GM12878 (cell line): Measurements from ENCODE around the gene EEFSEC. TPM values are rescaled to one million over a fixed set of nuclear protein-coding genes. Genes with fewer than 3 reads are reported as not detected.

Source experiments
- ATAC-seq: fragments of 200-7000 bp; cut with Tn5 transposase; 3 replicates; pipeline ENCODE4 v1.9.1; 2020; ENCODE audit warnings: mild to moderate bottlenecking, moderate library complexity
- BruUV-seq: library from RNA; stranded (reverse); fragments of 400-500 nt; replicated peaks from 2 replicates; lab custom pipeline; 2021; lab: Mats Ljungman, UMichigan
- CTCF ChIA-PET: fragments of 300-600 bp; sonication (Branson Sonifier 250); formaldehyde crosslinking; extraction: SDS; loops from one replicate; lab custom pipeline; 2021; ENCODE audit warnings: inconsistent platforms; lab: Yijun Ruan, JAX
- POLR2A ChIA-PET: fragments of 350-600 bp; formaldehyde crosslinking; extraction: SDS; loops from one replicate; lab custom pipeline; 2021; ENCODE audit warnings: inconsistent platforms; lab: Charles Lee
- RAD21 ChIA-PET: fragments of 300-600 bp; sonication (Branson Sonifier 250); formaldehyde crosslinking; loops from one replicate; lab custom pipeline; 2023; ENCODE audit warnings: antibody characterized with exemption; ENCODE audit not compliant: unreplicated experiment; lab: Charles Lee
- SMC1A ChIA-PET: fragments of 300-600 bp; sonication (Branson Sonifier 250); formaldehyde crosslinking; loops from one replicate; lab custom pipeline; 2023; ENCODE audit not compliant: unreplicated experiment, uncharacterized antibody; lab: Charles Lee
- DNase-seq: peaks from one replicate; pipeline ENCODE4 v3.0.0-alpha.2; 2011; ENCODE audit warnings: low read depth, low spot score
- FAIRE-seq: peaks from 3 replicates; lab custom pipeline; 2011; peaks lifted over from hg19 to GRCh38; lab: Jason Lieb, UNC
- H2AFZ ChIP-seq: 2 replicates; pipeline ENCODE4 v1.6.0; 2011; ENCODE audit warnings: low read depth, low read length, control low read depth; ENCODE audit not compliant: control insufficient read depth
- H3K27ac ChIP-seq: 2 replicates; pipeline ENCODE4 v1.5.1; 2011; ENCODE audit warnings: control low read depth; ENCODE audit not compliant: control insufficient read depth, insufficient read depth
- H3K27me3 ChIP-seq, 2 experiments: replicated peaks in 1 of 2; 2 replicates each; pipeline versions ENCODE4 v1.6.0 to v1.6.1; 2011; ENCODE audit warnings: low read length in 1 of 2; ENCODE audit not compliant: control insufficient read depth in 2 of 2, insufficient read depth in 2 of 2
- H3K36me3 ChIP-seq, 2 experiments: 2 replicates each; pipeline ENCODE4 v1.5.1; 2011; ENCODE audit warnings: low read length in 1 of 2; ENCODE audit not compliant: control insufficient read depth in 2 of 2, insufficient read depth in 2 of 2
- H3K4me1 ChIP-seq: 2 replicates; pipeline ENCODE4 v1.6.1; 2011; ENCODE audit warnings: mild to moderate bottlenecking, low read length, moderate library complexity, mixed read lengths; ENCODE audit not compliant: control insufficient read depth, insufficient read depth
- H3K4me2 ChIP-seq: 2 replicates; pipeline ENCODE4 v1.6.0; 2011; ENCODE audit warnings: control low read depth; ENCODE audit not compliant: control insufficient read depth, insufficient read depth
- H3K4me3 ChIP-seq: fragments of 200-600 bp; sonication (generic); 2 replicates; pipeline ENCODE4 v1.5.1; 2016
- H3K79me2 ChIP-seq: 2 replicates; pipeline ENCODE4 v1.6.0; 2011; ENCODE audit warnings: low read length; ENCODE audit not compliant: control insufficient read depth, insufficient read depth
- H3K9ac ChIP-seq: 2 replicates; pipeline ENCODE4 v1.8.0; 2011; ENCODE audit warnings: low read length, control low read depth, mixed read lengths; ENCODE audit not compliant: control insufficient read depth, insufficient read depth
- H3K9me3 ChIP-seq: replicated peaks from 3 replicates; pipeline ENCODE4 v1.5.1; 2011; ENCODE audit warnings: mild to moderate bottlenecking, low read length; ENCODE audit not compliant: control insufficient read depth, insufficient read depth
- H4K20me1 ChIP-seq: 2 replicates; pipeline ENCODE4 v1.6.0; 2011; ENCODE audit not compliant: control insufficient read depth, insufficient read depth
- CEBPB ChIP-seq, 2 experiments: fragments of 150-350 bp in 1 of 2; IDR thresholded peaks; 2 replicates each; pipeline ENCODE4 v1.6.1; 2012 to 2014; ENCODE audit warnings: low read depth in 2 of 2, low read length in 2 of 2, borderline replicate concordance in 1 of 2, inconsistent platforms in 1 of 2
- CREM ChIP-seq: IDR thresholded peaks from 2 replicates; pipeline ENCODE4 v1.6.1; 2014; ENCODE audit warnings: antibody characterized with exemption, low read depth
- EED ChIP-seq: sonication (generic); IDR thresholded peaks from 2 replicates; pipeline ENCODE4 v1.6.1; 2016; ENCODE audit warnings: antibody characterized with exemption, low read depth
- ESRRA ChIP-seq: IDR thresholded peaks from 2 replicates; pipeline ENCODE4 v1.6.1; 2012; ENCODE audit warnings: mild to moderate bottlenecking, low read length, improper control_type of control experiment
- FOS ChIP-seq: IDR thresholded peaks from 3 replicates; pipeline ENCODE4 v1.6.1; 2011; ENCODE audit warnings: borderline replicate concordance; ENCODE audit not compliant: insufficient read length; ENCODE audit errors: extremely low read depth
- MXI1 ChIP-seq: fragments of 150-350 bp; IDR thresholded peaks from 2 replicates; pipeline ENCODE4 v1.6.1; 2011; ENCODE audit warnings: low read depth, mild to moderate bottlenecking, inconsistent platforms, low read length, improper control_type of control experiment
- MYC ChIP-seq: IDR thresholded peaks from 2 replicates; pipeline ENCODE4 v1.6.1; 2011; ENCODE audit warnings: mild to moderate bottlenecking, low read length, moderate library complexity, inconsistent platforms; ENCODE audit not compliant: insufficient read depth, insufficient replicate concordance, insufficient read length, severe bottlenecking
- POLR2AphosphoS2 ChIP-seq: IDR thresholded peaks from 2 replicates; pipeline ENCODE4 v1.6.1; 2011; ENCODE audit warnings: low read depth, mild to moderate bottlenecking, low read length, improper control_type of control experiment, moderate library complexity
- RFX5 ChIP-seq: IDR thresholded peaks from 2 replicates; pipeline ENCODE4 v1.6.1; 2011; ENCODE audit warnings: low read depth, low read length, improper control_type of control experiment
- RUNX3 ChIP-seq: IDR thresholded peaks from 2 replicates; pipeline ENCODE4 v1.6.1; 2012; ENCODE audit warnings: low read length, inconsistent platforms
- SMC3 ChIP-seq: IDR thresholded peaks from 2 replicates; pipeline ENCODE4 v1.6.1; 2011; ENCODE audit warnings: low read length, improper control_type of control experiment, borderline replicate concordance
- SRF ChIP-seq, 2 experiments: IDR thresholded peaks; 2 replicates each; pipeline ENCODE4 v1.6.1; 2011; ENCODE audit warnings: low read depth in 2 of 2, low read length in 2 of 2, mild to moderate bottlenecking in 1 of 2, moderate library complexity in 1 of 2
- SUPT20H ChIP-seq: IDR thresholded peaks from 2 replicates; pipeline ENCODE4 v1.6.1; 2011; ENCODE audit warnings: low read depth, mild to moderate bottlenecking, low read length, moderate library complexity, borderline replicate concordance; ENCODE audit not compliant: control insufficient read depth
- TAF1 ChIP-seq: IDR thresholded peaks from 2 replicates; pipeline ENCODE4 v1.6.1; 2011; ENCODE audit warnings: mild to moderate bottlenecking, low read depth, low read length, borderline replicate concordance
- TBL1XR1 ChIP-seq: IDR thresholded peaks from 2 replicates; pipeline ENCODE4 v1.6.1; 2012; ENCODE audit warnings: low read depth, low read length, improper control_type of control experiment
- YBX1 ChIP-seq: fragments of 450-650 bp; IDR thresholded peaks from 2 replicates; pipeline ENCODE4 v1.6.1; 2016; ENCODE audit warnings: antibody characterized with exemption
- WGBS: methylation state at CpG from one replicate; pipeline ENCODE4 v1.1.6; 2016; ENCODE audit warnings: low lambda C conversion rate; ENCODE audit not compliant: insufficient replicate concordance, insufficient coverage; ENCODE audit errors: missing lambda C conversion rate; 5-methylcytosine and 5-hydroxymethylcytosine counted together
- in situ Hi-C: fragments of 300-500 bp; cut with MboI; formaldehyde crosslinking; loops from 9 replicates; pipeline ENCODE4 v1.14.3; 2018; ENCODE audit warnings: mixed read lengths
- intact Hi-C: fragments of 100-400 bp; cut with micrococcal nuclease; formaldehyde crosslinking; loops from one replicate; pipeline ENCODE4 v1.14.2; 2022; ENCODE audit not compliant: unreplicated experiment
- polyA plus RNA-seq, 11 experiments: library from polyadenylated mRNA; depleted of rRNA in 4 of 11; unstranded in 6 of 11; stranded (reverse) in 5 of 11; fragments of >200 nt; fragmentation: Nextera tagmentation in 4 of 11; fragmentation: Illumina TruSeq in 1 of 11; extraction: Ambion mirVana in 4 of 11; extraction: Trizol in 1 of 11; gene quantifications; 1 replicate in 1 of 11; 2 replicates in 10 of 11; pipeline versions ENCODE4 v1.2.1 to v1.2.3, GENCODE V29; 2011 to 2016; ENCODE audit warnings: inconsistent platforms in 2 of 11, missing spikeins in 2 of 11, low read depth in 1 of 11
- total RNA-seq, 4 experiments: library from RNA; depleted of rRNA in 3 of 4; stranded (reverse); fragments of >200 nt in 3 of 4; fragmentation: Illumina TruSeq in 1 of 4; extraction: Trizol in 1 of 4; gene quantifications; 2 replicates each; pipeline versions ENCODE4 v1.2.1 to v1.2.3, GENCODE V29; 2013 to 2021
- TF ChIP-seq, protein P1 (sequence below): fragments of 450-650 bp; IDR thresholded peaks from 2 replicates; pipeline ENCODE4 v1.6.1; 2018; ENCODE audit warnings: mild to moderate bottlenecking, low read depth, moderate library complexity; ENCODE audit not compliant: partially characterized antibody

EEFSEC gene
- total and polyA plus RNA-seq, 10 of the 15 experiments (the other 5 are each of a cell fraction or from before 2014, with no cell fraction given), result 0.29 to 29.1 (median 16.1) TPM

DNA sequence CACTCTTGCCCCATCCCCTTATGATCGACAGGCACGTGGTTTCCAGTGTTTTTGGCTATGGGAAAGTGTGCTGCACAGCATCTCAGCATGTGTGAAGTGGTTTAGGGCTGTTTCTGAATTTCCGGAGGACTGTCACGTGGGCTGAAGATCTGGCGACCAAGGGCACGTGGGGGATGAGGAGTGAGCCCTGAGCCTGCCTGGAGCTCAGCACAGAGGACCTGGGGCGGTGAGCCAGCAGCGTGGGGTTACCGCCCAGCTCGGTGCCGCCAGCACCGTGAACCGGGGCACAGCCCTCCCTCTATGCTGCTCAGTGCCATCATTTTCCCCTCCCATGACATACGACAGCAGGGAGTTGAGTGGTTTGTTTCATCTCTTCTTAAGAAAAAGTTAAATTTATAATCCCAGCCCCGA, 163.2 kb downstream of the EEFSEC start (continued):
- TF ChIP-seq POLR2AphosphoS2 (no peak), MYC (no peak)

DNA sequence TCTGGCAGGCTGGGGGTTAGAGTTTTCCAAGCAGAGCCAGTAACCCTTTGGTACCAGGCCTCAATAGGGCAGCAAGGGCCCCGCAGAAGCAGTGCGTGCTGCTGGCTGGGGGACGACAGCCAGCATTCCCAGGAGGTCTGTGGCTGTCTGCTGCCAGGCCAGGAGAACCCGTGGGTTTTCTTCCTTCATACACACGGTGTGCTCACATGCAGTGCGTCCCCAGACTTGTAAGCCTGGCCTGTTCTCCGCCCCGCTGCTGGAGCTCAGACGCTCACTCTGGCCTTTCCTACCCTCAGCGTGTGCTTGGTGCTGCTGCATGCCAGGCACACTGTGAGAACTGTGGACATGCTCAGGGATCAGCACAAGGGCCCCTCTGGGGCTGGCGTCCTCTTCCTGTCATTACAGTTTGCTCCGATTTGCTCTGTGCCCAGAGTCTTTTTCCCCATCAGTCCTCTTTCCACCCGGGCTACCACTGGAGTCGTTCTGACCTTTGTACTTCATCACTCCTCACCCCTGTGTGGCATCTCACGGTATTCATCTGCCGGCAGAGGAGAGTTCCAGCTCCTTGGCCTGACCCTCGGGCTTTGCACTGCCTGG, 163.9 kb downstream of the EEFSEC start:
- ChIA-PET SMC1A (no interaction called here), POLR2A (interaction anchor here (0.6 kb wide), 1 partner anchor 357 kb away, joined by 5 read pairs; no protein-coding TSS in a partner anchor), CTCF (interaction anchor here (1.2 kb wide), 1 partner anchor 30 kb away, joined by 3 read pairs; no protein-coding TSS in a partner anchor), RAD21 (no interaction called here)
- H3K36me3 ChIP-seq, result peaks cover 0 to 2% of the 10 kb centered on the region in 2 experiments; a peak in 1 of 4 replicates
- 84% methylated on average over 16 of the region's 17 CpGs for WGBS
- in situ Hi-C loops (no loop called here), intact Hi-C loops (no loop called here)
- no peak overlapping the region for H3K9ac ChIP-seq
- TF ChIP-seq MXI1 (no peak), SRF (IDR thresholded peaks at IDR 0.05; ENCODE audit: low read depth in 2 of 2, low read length in 2 of 2) (no peak), FOS (no peak), TAF1 (no peak), SMC3 (no peak), SUPT20H (no peak), ESRRA (no peak), CREM (no peak), CEBPB (IDR thresholded peaks at IDR 0.05; ENCODE audit: borderline replicate concordance in 1 of 2, low read depth in 2 of 2, low read length in 2 of 2) (no peak), TBL1XR1 (no peak), EED (no peak), RUNX3 (no peak), YBX1 (no peak), RFX5 (no peak)
- TF ChIP-seq, protein P1, sequence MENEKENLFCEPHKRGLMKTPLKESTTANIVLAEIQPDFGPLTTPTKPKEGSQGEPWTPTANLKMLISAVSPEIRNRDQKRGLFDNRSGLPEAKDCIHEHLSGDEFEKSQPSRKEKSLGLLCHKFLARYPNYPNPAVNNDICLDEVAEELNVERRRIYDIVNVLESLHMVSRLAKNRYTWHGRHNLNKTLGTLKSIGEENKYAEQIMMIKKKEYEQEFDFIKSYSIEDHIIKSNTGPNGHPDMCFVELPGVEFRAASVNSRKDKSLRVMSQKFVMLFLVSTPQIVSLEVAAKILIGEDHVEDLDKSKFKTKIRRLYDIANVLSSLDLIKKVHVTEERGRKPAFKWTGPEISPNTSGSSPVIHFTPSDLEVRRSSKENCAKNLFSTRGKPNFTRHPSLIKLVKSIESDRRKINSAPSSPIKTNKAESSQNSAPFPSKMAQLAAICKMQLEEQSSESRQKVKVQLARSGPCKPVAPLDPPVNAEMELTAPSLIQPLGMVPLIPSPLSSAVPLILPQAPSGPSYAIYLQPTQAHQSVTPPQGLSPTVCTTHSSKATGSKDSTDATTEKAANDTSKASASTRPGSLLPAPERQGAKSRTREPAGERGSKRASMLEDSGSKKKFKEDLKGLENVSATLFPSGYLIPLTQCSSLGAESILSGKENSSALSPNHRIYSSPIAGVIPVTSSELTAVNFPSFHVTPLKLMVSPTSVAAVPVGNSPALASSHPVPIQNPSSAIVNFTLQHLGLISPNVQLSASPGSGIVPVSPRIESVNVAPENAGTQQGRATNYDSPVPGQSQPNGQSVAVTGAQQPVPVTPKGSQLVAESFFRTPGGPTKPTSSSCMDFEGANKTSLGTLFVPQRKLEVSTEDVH, result no peak
- H3K4me2 ChIP-seq, result no peak overlapping the region
- H3K79me2 ChIP-seq, result no peaks in the 10 kb centered on the region
- BruUV-seq, result no TSS peak
- H2AFZ ChIP-seq, result no peak overlapping the region
- FAIRE-seq (no peak), DNase-seq (no peak), ATAC-seq (no peak)
- no peak overlapping the region for H3K4me3 ChIP-seq
- H3K4me1 ChIP-seq, result no peaks in the 10 kb centered on the region
- H4K20me1 ChIP-seq, result 0 out of 2 replicates have a peak, but pooled peaks cover 3% of the 10 kb centered on the region
- no peaks in the 10 kb centered on the region for H3K9me3 ChIP-seq
- H3K27ac ChIP-seq, result no peak overlapping the region
- H3K27me3 ChIP-seq, result no peaks in the 10 kb centered on the region
